Osteocyte (in vitro differentiated cells): ENCODE results near the gene CELF1. TPM values are rescaled to one million over a fixed set of nuclear protein-coding genes. Genes with fewer than 3 reads are reported as not detected.

ENCODE experiments used
- DNase-seq: peaks from one replicate; pipeline ENCODE4 v3.0.0; 2021; ENCODE audit warnings: mixed read lengths; ENCODE audit not compliant: unreplicated experiment; ENCODE audit errors: extremely low spot score
- H3K27ac Mint-ChIP-seq: one replicate; pipeline ENCODE4 v1.8.0; 2021; ENCODE audit warnings: mild to moderate bottlenecking, mixed read lengths; ENCODE audit not compliant: unreplicated experiment
- H3K27me3 Mint-ChIP-seq: one replicate; pipeline ENCODE4 v1.8.0; 2021; ENCODE audit warnings: mixed read lengths; ENCODE audit not compliant: unreplicated experiment
- H3K36me3 Mint-ChIP-seq: one replicate; pipeline ENCODE4 v1.8.0; 2021; ENCODE audit warnings: mixed read lengths; ENCODE audit not compliant: unreplicated experiment
- H3K4me1 Mint-ChIP-seq: one replicate; pipeline ENCODE4 v1.8.0; 2021; ENCODE audit warnings: mixed read lengths; ENCODE audit not compliant: unreplicated experiment
- H3K4me3 Mint-ChIP-seq: one replicate; pipeline ENCODE4 v1.8.0; 2021; ENCODE audit warnings: mild to moderate bottlenecking, moderate library complexity, mixed read lengths; ENCODE audit not compliant: unreplicated experiment
- H3K9me3 Mint-ChIP-seq: one replicate; pipeline ENCODE4 v1.8.0; 2021; ENCODE audit warnings: mixed read lengths; ENCODE audit not compliant: unreplicated experiment
- CTCF ChIP-seq: fragments of 200-600 bp; sonication (generic); IDR thresholded peaks from 2 replicates; pipeline ENCODE4 v1.5.0; 2021; ENCODE audit warnings: antibody characterized with exemption, mild to moderate bottlenecking, moderate library complexity
- total RNA-seq: library from RNA; stranded (reverse); gene quantifications from 2 replicates; pipeline ENCODE4 v1.2.1, GENCODE V29; 2021

Gene CELF1
- total RNA-seq, 1 donor from 2014 or later, result 88.6 TPM

GRCh38 chr11:47467357-47467756 is 85.6 kb downstream of the CELF1 start:
- DNase-seq, result no peak
- Mint-ChIP-seq H3K27me3 (no peaks in the 10 kb centered on the region), H3K27ac (peak overlapping the region; percentile 80), H3K4me1 (peaks cover 47% of the 10 kb centered on the region), H3K9me3 (no peaks in the 10 kb centered on the region), H3K4me3 (no peak overlapping the region), H3K36me3 (peaks cover 28% of the 10 kb centered on the region)
- TF ChIP-seq CTCF, result no peak

DNA sequence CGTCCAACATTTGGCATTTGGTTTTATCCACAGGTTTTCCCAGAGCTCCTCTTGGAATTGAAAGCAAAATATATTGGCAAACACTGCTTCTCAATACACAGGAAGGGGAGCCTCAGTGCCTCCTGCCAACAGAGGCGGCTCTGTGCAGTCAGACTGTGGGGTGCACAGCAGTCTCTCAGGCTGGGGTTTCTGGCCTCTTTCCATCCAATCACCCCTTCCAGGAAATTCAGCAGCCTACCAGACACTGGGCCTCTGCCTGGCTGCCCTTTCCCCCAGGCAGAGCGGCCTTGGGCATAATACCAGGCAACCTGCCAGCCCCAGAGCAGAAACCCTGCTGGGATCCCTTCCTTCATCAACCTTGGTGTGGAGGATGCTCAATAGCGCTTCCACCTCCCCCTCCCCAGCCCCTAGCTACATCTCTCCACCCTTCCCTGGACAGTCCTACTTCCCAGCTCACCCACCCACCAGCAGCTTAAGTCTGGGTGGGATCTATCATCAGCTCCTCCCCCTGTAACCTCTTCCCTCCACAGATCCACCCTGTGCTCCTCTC is 86.2 kb downstream of the CELF1 start:
- Mint-ChIP-seq H3K4me1 (peaks cover 47% of the 10 kb centered on the region), H3K4me3 (no peak overlapping the region), H3K9me3 (no peaks in the 10 kb centered on the region), H3K27ac (peak overlapping the region; percentile 80), H3K36me3 (peaks cover 27% of the 10 kb centered on the region), H3K27me3 (no peaks in the 10 kb centered on the region)
- no peak for TF ChIP-seq CTCF
- DNase-seq, result no peak

DNA sequence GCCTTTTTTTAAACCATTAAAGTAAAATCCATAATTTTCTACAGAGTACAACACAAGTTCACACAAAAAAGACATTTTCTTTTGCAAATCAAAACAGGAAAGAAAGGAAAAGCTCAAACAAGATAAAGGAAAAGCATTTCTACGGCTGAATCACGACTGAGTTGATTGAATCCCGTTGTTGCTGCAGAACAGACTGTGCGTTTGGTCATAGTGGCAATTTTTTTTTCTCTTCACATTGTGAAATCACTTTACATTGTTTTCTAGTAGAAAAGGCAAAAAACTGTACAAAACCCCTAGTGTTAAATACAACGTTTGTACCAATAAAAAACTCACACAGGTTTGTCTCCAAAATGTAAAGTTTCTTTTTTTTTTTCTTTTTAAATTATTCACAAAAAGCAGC is 86.7 kb downstream of the CELF1 start:
- Mint-ChIP-seq H3K9me3 (no peaks in the 10 kb centered on the region), H3K27me3 (no peaks in the 10 kb centered on the region), H3K4me1 (peaks cover 47% of the 10 kb centered on the region), H3K4me3 (peak overlapping the region; percentile 18), H3K36me3 (peaks cover 21% of the 10 kb centered on the region), H3K27ac (peak overlapping the region; percentile 80)
- DNase-seq, result no peak
- TF ChIP-seq CTCF, result no peak

DNA sequence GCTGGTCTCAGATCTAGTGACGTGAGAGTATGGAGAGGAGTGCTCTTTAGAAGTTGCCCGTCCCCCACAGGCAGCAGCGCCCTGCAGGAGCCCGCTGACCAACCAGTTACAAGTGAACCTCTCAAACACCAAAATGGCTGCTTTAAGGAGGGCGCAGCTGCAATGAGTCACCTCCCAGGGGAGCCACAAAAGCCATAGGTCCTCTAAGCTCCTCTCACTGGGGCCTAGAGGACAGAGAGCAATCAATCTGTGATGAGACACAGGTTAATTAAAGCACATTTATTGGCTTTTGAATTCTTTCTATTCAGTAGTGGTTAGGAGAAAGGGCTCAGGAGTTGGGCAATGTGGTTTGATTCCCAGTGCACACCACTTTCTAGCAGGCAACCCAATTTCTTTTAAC is 88.4 kb downstream of the CELF1 start:
- Mint-ChIP-seq H3K4me1 (peaks cover 45% of the 10 kb centered on the region), H3K27me3 (no peaks in the 10 kb centered on the region), H3K4me3 (no peak overlapping the region), H3K36me3 (peaks cover 15% of the 10 kb centered on the region), H3K9me3 (no peaks in the 10 kb centered on the region), H3K27ac (no peak overlapping the region)
- TF ChIP-seq CTCF, result no peak
- DNase-seq, result no peak

- Mint-ChIP-seq H3K4me1 (peaks cover 20% of the 10 kb centered on the region), H3K36me3 (peaks cover 3% of the 10 kb centered on the region), H3K4me3 (no peak overlapping the region), H3K27me3 (no peaks in the 10 kb centered on the region), H3K9me3 (no peaks in the 10 kb centered on the region), H3K27ac (no peak overlapping the region)
- TF ChIP-seq CTCF, result no peak
- no peak for DNase-seq
These were observed 91.1 kb downstream of the CELF1 start for GRCh38 chr11:47461876-47462275.
